H9 (cell line): ENCODE data around the gene PHAX. TPM values are rescaled to one million over a fixed set of nuclear protein-coding genes. Genes with fewer than 3 reads are reported as not detected.

Experiments
- DNase-seq: peaks from one replicate; pipeline ENCODE4 v3.0.0-alpha.2; 2017
- H2AFZ ChIP-seq: one replicate; pipeline ENCODE4 v1.6.1; 2013; ENCODE audit warnings: mild to moderate bottlenecking, low read length, control low read depth, moderate library complexity
- H2AK5ac ChIP-seq: 2 replicates; pipeline ENCODE4 v1.6.1; 2013; ENCODE audit warnings: low read length, control low read depth, mixed read lengths; ENCODE audit not compliant: insufficient read length
- H2BK120ac ChIP-seq: one replicate; pipeline ENCODE4 v1.6.1; 2013; ENCODE audit warnings: low read depth, mild to moderate bottlenecking, low read length, control low read depth, inconsistent platforms; ENCODE audit not compliant: poor library complexity, severe bottlenecking
- H2BK12ac ChIP-seq: 2 replicates; pipeline ENCODE4 v1.6.1; 2013; ENCODE audit warnings: low read length, control low read depth, mixed read lengths, low read depth; ENCODE audit not compliant: insufficient read length
- H2BK15ac ChIP-seq: 2 replicates; pipeline ENCODE4 v1.6.1; 2013; ENCODE audit warnings: low read depth, low read length, control low read depth
- H2BK20ac ChIP-seq: one replicate; pipeline ENCODE4 v1.6.1; 2013; ENCODE audit warnings: low read depth, mild to moderate bottlenecking, low read length, control low read depth, inconsistent platforms; ENCODE audit not compliant: poor library complexity, severe bottlenecking
- H2BK5ac ChIP-seq: 2 replicates; pipeline ENCODE4 v1.6.1; 2013; ENCODE audit warnings: low read length, control low read depth, mixed read lengths; ENCODE audit not compliant: insufficient read length
- H3K14ac ChIP-seq: 2 replicates; pipeline ENCODE4 v1.6.1; 2013; ENCODE audit warnings: low read length, control low read depth; ENCODE audit not compliant: insufficient read depth
- H3K18ac ChIP-seq: 2 replicates; pipeline ENCODE4 v1.6.1; 2013; ENCODE audit warnings: low read depth, mild to moderate bottlenecking, mixed read lengths, low read length, control low read depth; ENCODE audit not compliant: insufficient read length
- H3K23ac ChIP-seq: 2 replicates; pipeline ENCODE4 v1.6.1; 2013; ENCODE audit warnings: low read length, control low read depth, mixed read lengths, low read depth; ENCODE audit not compliant: insufficient read length
- H3K23me2 ChIP-seq: 2 replicates; pipeline ENCODE4 v1.6.1; 2013; ENCODE audit warnings: low read depth, mild to moderate bottlenecking, mixed read lengths, low read length, control low read depth; ENCODE audit not compliant: insufficient read length, poor library complexity, severe bottlenecking
- H3K27ac ChIP-seq: 2 replicates; pipeline ENCODE4 v1.5.1; 2013; ENCODE audit warnings: low read length, control low read depth, mixed read lengths, low read depth; ENCODE audit not compliant: insufficient read length
- H3K27me3 ChIP-seq: 2 replicates; pipeline ENCODE4 v1.6.1; 2013; ENCODE audit warnings: low read length, control low read depth, inconsistent platforms; ENCODE audit not compliant: insufficient read depth
- H3K4ac ChIP-seq: 2 replicates; pipeline ENCODE4 v1.6.1; 2013; ENCODE audit warnings: low read depth, mild to moderate bottlenecking, control low read depth, inconsistent platforms, low read length, moderate library complexity
- H3K4me1 ChIP-seq: 2 replicates; pipeline ENCODE4 v1.6.1; 2013; ENCODE audit warnings: low read length, control low read depth, inconsistent platforms; ENCODE audit not compliant: insufficient read depth
- H3K4me2 ChIP-seq: 2 replicates; pipeline ENCODE4 v1.6.1; 2013; ENCODE audit warnings: low read length, control low read depth, mixed read lengths; ENCODE audit not compliant: insufficient read length, insufficient read depth
- H3K56ac ChIP-seq: 2 replicates; pipeline ENCODE4 v1.6.1; 2013; ENCODE audit warnings: low read depth, mild to moderate bottlenecking, mixed read lengths, low read length, control low read depth; ENCODE audit not compliant: insufficient read length
- H3K79me1 ChIP-seq: 2 replicates; pipeline ENCODE4 v1.6.1; 2013; ENCODE audit warnings: low read depth, mild to moderate bottlenecking, moderate library complexity, low read length, control low read depth, inconsistent platforms; ENCODE audit not compliant: insufficient read depth, poor library complexity, severe bottlenecking
- H3K79me2 ChIP-seq: 2 replicates; pipeline ENCODE4 v1.6.1; 2013; ENCODE audit warnings: low read length, control low read depth, inconsistent platforms; ENCODE audit not compliant: insufficient read depth
- H3K9ac ChIP-seq: 2 replicates; pipeline ENCODE4 v1.6.1; 2013; ENCODE audit warnings: low read length, control low read depth, mixed read lengths; ENCODE audit not compliant: insufficient read length; ENCODE audit errors: extremely low read depth
- H3K9me3 ChIP-seq: one replicate; pipeline ENCODE4 v1.6.1; 2013; ENCODE audit warnings: low read depth, low read length, inconsistent platforms; ENCODE audit not compliant: control insufficient read depth
- H3T11ph ChIP-seq: one replicate; pipeline ENCODE4 v1.6.1; 2013; ENCODE audit warnings: mild to moderate bottlenecking, low read length, control low read depth, inconsistent platforms
- H4K20me1 ChIP-seq: one replicate; pipeline ENCODE4 v1.6.1; 2013; ENCODE audit not compliant: control insufficient read depth, insufficient read length, insufficient read depth
- H4K5ac ChIP-seq: 2 replicates; pipeline ENCODE4 v1.6.1; 2013; ENCODE audit warnings: low read depth, mild to moderate bottlenecking, mixed read lengths, low read length, control low read depth; ENCODE audit not compliant: insufficient read length
- H4K8ac ChIP-seq: replicated peaks from 2 replicates; pipeline ENCODE4 v1.6.1; 2013; ENCODE audit warnings: low read length, control low read depth, mixed read lengths, low read depth; ENCODE audit not compliant: insufficient read length
- H4K91ac ChIP-seq: 2 replicates; pipeline ENCODE4 v1.6.1; 2013; ENCODE audit warnings: low read depth, mild to moderate bottlenecking, moderate library complexity, mixed read lengths, low read length, control low read depth; ENCODE audit not compliant: insufficient read length
- H3K27ac Mint-ChIP-seq, 3 experiments: 2 replicates in 2 of 3; 3 replicates in 1 of 3; pipeline ENCODE4 v1.8.0; 2020 to 2021; ENCODE audit warnings: mixed read lengths in 3 of 3, mild to moderate bottlenecking in 1 of 3, moderate library complexity in 1 of 3
- H3K27me3 Mint-ChIP-seq: 2 replicates; pipeline ENCODE4 v1.8.0; 2021; ENCODE audit warnings: low read depth, mild to moderate bottlenecking, moderate library complexity, mixed read lengths
- H3K36me3 Mint-ChIP-seq, 3 experiments: 2 replicates in 2 of 3; 3 replicates in 1 of 3; pipeline ENCODE4 v1.8.0; 2020 to 2021; ENCODE audit warnings: low read depth in 3 of 3, mixed read lengths in 3 of 3; ENCODE audit not compliant: insufficient read depth in 1 of 3
- H3K4me1 Mint-ChIP-seq, 2 experiments: 2 replicates each; pipeline ENCODE4 v1.8.0; 2020; ENCODE audit warnings: mixed read lengths in 2 of 2
- H3K4me3 Mint-ChIP-seq, 2 experiments: 2 replicates in 1 of 2; 3 replicates in 1 of 2; pipeline ENCODE4 v1.8.0; 2020 to 2021; ENCODE audit warnings: mild to moderate bottlenecking in 2 of 2, mixed read lengths in 2 of 2, moderate library complexity in 1 of 2
- H3K9me3 Mint-ChIP-seq, 2 experiments: 2 replicates in 1 of 2; 3 replicates in 1 of 2; pipeline ENCODE4 v1.8.0; 2020; ENCODE audit warnings: mild to moderate bottlenecking in 2 of 2, mixed read lengths in 2 of 2, moderate library complexity in 1 of 2
- WGBS: extraction: QIAGEN DNeasy Blood & Tissue Kit; methylation state at CpG from one replicate; pipeline ENCODE4 v1.1.7; 2013; ENCODE audit warnings: missing lambda C conversion rate, low lambda C conversion rate, mixed read lengths; ENCODE audit not compliant: insufficient read length; ENCODE audit errors: extremely low coverage; 5-methylcytosine and 5-hydroxymethylcytosine counted together
- total RNA-seq: library from RNA; stranded (reverse); gene quantifications from 2 replicates; pipeline ENCODE4 v1.2.1, GENCODE V29; 2021
- TF ChIP-seq, protein P1 (sequence below): fragments of 200-600 bp; sonication (generic); conservative IDR thresholded peaks from 3 replicates; pipeline ENCODE4 v1.8.0; 2021; ENCODE audit warnings: antibody characterized with exemption, mild to moderate bottlenecking

Gene PHAX
- total RNA-seq, 1 experiment from 2014 or later, result 65.6 TPM

DNA sequence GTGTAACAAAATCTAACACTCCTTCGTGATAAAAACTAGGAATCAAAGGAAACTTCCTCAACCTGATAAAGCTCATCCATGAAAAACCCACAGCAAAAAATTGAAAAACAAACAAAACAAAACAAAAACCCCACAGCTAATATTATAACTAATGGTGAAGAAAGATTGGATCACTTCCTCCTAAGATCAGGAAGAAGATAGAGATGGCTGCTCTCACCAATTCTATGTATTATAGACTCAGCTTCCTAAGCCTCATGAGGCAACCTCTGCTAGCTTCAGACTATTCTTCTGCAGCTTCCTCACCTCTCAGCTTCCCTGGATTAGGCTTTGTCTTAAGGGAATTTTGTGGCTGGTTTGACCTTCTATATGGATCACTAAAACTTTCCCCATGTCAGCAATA lies 40.1 kb downstream of the PHAX start:
- H3K4me1 ChIP-seq, result no peaks in the 10 kb centered on the region
- no peaks in the 10 kb centered on the region for H3K79me1 ChIP-seq
- WGBS, result no CpG with 5 or more reads among the region's 1 CpG
- no peak overlapping the region for H3K9ac ChIP-seq
- no peaks in the 10 kb centered on the region for H3K79me2 ChIP-seq
- no peaks in the 10 kb centered on the region for H3K27me3 ChIP-seq
- Mint-ChIP-seq H3K4me3 (no peak overlapping the region), H3K4me1 (no peaks in the 10 kb centered on the region), H3K9me3 (peaks cover 9 to 11% of the 10 kb centered on the region in 2 experiments), H3K36me3 (peaks cover 4 to 9% (median 9%) of the 10 kb centered on the region in 3 experiments; a peak in 5 of 7 replicates), H3K27ac (no peak overlapping the region; a peak in 1 of 7 replicates), H3K27me3 (no peaks in the 10 kb centered on the region)
- H3K18ac ChIP-seq, result no peak overlapping the region
- no peak overlapping the region for H3K4ac ChIP-seq
- no peak overlapping the region for H3T11ph ChIP-seq
- H2AFZ ChIP-seq, result no peak overlapping the region
- H3K4me2 ChIP-seq, result no peak overlapping the region
- no peaks in the 10 kb centered on the region for H4K20me1 ChIP-seq
- H3K56ac ChIP-seq, result no peak overlapping the region
- DNase-seq, result no peak
- H3K9me3 ChIP-seq, result no peaks in the 10 kb centered on the region
- no peak overlapping the region for H2BK20ac ChIP-seq
- no peak overlapping the region for H3K23ac ChIP-seq
- no peak overlapping the region for H3K27ac ChIP-seq
- TF ChIP-seq, protein P1, sequence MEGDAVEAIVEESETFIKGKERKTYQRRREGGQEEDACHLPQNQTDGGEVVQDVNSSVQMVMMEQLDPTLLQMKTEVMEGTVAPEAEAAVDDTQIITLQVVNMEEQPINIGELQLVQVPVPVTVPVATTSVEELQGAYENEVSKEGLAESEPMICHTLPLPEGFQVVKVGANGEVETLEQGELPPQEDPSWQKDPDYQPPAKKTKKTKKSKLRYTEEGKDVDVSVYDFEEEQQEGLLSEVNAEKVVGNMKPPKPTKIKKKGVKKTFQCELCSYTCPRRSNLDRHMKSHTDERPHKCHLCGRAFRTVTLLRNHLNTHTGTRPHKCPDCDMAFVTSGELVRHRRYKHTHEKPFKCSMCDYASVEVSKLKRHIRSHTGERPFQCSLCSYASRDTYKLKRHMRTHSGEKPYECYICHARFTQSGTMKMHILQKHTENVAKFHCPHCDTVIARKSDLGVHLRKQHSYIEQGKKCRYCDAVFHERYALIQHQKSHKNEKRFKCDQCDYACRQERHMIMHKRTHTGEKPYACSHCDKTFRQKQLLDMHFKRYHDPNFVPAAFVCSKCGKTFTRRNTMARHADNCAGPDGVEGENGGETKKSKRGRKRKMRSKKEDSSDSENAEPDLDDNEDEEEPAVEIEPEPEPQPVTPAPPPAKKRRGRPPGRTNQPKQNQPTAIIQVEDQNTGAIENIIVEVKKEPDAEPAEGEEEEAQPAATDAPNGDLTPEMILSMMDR, result no peak
- H2BK15ac ChIP-seq, result no peak overlapping the region
- no peak overlapping the region for H3K14ac ChIP-seq
- H3K23me2 ChIP-seq, result no peaks in the 10 kb centered on the region
- no peak overlapping the region for H2AK5ac ChIP-seq
- no peak overlapping the region for H2BK120ac ChIP-seq
- H4K5ac ChIP-seq, result no peak overlapping the region
- no peak overlapping the region for H4K8ac ChIP-seq
- no peak overlapping the region for H2BK12ac ChIP-seq
- H4K91ac ChIP-seq, result no peak overlapping the region
- no peak overlapping the region for H2BK5ac ChIP-seq
